ENCODE data around the gene TTC39B.

The TTC39B gene

GRCh38 chr9:15116130-15116580, 190.9 kb downstream of the TTC39B start:
- DNase-seq = no peak

- no peak for DNase-seq
These were observed 191.3 kb downstream of the TTC39B start for GRCh38 chr9:15115702-15116101.

- DNase-seq = no peak
These were observed 192.0 kb downstream of the TTC39B start for GRCh38 chr9:15115041-15115440.
